Measurements from ENCODE around the gene LY9.

GRCh38 chr1:160778976-160779375, 17.0 kb upstream of the LY9 start:
- TF ChIP-seq, protein P1, sequence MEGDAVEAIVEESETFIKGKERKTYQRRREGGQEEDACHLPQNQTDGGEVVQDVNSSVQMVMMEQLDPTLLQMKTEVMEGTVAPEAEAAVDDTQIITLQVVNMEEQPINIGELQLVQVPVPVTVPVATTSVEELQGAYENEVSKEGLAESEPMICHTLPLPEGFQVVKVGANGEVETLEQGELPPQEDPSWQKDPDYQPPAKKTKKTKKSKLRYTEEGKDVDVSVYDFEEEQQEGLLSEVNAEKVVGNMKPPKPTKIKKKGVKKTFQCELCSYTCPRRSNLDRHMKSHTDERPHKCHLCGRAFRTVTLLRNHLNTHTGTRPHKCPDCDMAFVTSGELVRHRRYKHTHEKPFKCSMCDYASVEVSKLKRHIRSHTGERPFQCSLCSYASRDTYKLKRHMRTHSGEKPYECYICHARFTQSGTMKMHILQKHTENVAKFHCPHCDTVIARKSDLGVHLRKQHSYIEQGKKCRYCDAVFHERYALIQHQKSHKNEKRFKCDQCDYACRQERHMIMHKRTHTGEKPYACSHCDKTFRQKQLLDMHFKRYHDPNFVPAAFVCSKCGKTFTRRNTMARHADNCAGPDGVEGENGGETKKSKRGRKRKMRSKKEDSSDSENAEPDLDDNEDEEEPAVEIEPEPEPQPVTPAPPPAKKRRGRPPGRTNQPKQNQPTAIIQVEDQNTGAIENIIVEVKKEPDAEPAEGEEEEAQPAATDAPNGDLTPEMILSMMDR (conservative IDR thresholded peaks at IDR 0.05; ENCODE audit: low read depth in 2 of 2) = no peak
- TF ChIP-seq EZH2phosphoT487 (IDR thresholded peaks at IDR 0.05; ENCODE audit: unreplicated experiment) (no peak), EZH2 (IDR thresholded peaks at IDR 0.05; ENCODE audit: low read depth, unreplicated experiment) (no peak), POLR2AphosphoS5 (IDR thresholded peaks at IDR 0.05; ENCODE audit: low read depth) (no peak), REST (IDR thresholded peaks at IDR 0.05; ENCODE audit: unreplicated experiment) (no peak), ZNF114 (CRISPR knock-in tag; IDR thresholded peaks at IDR 0.05) (no peak), ZNF331 (CRISPR knock-in tag; IDR thresholded peaks at IDR 0.05; ENCODE audit: low read depth) (no peak), NANOG (IDR thresholded peaks at IDR 0.05; ENCODE audit: borderline replicate concordance) (no peak), CREB1 (CRISPR knock-in tag; IDR thresholded peaks at IDR 0.05; ENCODE audit: low read depth) (no peak), JUNB (IDR thresholded peaks at IDR 0.05; ENCODE audit: unreplicated experiment) (no peak), STAT1 (IDR thresholded peaks at IDR 0.05; ENCODE audit: unreplicated experiment) (no peak)
- TF ChIP-seq, protein P2, sequence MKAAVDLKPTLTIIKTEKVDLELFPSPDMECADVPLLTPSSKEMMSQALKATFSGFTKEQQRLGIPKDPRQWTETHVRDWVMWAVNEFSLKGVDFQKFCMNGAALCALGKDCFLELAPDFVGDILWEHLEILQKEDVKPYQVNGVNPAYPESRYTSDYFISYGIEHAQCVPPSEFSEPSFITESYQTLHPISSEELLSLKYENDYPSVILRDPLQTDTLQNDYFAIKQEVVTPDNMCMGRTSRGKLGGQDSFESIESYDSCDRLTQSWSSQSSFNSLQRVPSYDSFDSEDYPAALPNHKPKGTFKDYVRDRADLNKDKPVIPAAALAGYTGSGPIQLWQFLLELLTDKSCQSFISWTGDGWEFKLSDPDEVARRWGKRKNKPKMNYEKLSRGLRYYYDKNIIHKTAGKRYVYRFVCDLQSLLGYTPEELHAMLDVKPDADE (IDR thresholded peaks at IDR 0.05) = no peak
- TF ChIP-seq, protein P3, sequence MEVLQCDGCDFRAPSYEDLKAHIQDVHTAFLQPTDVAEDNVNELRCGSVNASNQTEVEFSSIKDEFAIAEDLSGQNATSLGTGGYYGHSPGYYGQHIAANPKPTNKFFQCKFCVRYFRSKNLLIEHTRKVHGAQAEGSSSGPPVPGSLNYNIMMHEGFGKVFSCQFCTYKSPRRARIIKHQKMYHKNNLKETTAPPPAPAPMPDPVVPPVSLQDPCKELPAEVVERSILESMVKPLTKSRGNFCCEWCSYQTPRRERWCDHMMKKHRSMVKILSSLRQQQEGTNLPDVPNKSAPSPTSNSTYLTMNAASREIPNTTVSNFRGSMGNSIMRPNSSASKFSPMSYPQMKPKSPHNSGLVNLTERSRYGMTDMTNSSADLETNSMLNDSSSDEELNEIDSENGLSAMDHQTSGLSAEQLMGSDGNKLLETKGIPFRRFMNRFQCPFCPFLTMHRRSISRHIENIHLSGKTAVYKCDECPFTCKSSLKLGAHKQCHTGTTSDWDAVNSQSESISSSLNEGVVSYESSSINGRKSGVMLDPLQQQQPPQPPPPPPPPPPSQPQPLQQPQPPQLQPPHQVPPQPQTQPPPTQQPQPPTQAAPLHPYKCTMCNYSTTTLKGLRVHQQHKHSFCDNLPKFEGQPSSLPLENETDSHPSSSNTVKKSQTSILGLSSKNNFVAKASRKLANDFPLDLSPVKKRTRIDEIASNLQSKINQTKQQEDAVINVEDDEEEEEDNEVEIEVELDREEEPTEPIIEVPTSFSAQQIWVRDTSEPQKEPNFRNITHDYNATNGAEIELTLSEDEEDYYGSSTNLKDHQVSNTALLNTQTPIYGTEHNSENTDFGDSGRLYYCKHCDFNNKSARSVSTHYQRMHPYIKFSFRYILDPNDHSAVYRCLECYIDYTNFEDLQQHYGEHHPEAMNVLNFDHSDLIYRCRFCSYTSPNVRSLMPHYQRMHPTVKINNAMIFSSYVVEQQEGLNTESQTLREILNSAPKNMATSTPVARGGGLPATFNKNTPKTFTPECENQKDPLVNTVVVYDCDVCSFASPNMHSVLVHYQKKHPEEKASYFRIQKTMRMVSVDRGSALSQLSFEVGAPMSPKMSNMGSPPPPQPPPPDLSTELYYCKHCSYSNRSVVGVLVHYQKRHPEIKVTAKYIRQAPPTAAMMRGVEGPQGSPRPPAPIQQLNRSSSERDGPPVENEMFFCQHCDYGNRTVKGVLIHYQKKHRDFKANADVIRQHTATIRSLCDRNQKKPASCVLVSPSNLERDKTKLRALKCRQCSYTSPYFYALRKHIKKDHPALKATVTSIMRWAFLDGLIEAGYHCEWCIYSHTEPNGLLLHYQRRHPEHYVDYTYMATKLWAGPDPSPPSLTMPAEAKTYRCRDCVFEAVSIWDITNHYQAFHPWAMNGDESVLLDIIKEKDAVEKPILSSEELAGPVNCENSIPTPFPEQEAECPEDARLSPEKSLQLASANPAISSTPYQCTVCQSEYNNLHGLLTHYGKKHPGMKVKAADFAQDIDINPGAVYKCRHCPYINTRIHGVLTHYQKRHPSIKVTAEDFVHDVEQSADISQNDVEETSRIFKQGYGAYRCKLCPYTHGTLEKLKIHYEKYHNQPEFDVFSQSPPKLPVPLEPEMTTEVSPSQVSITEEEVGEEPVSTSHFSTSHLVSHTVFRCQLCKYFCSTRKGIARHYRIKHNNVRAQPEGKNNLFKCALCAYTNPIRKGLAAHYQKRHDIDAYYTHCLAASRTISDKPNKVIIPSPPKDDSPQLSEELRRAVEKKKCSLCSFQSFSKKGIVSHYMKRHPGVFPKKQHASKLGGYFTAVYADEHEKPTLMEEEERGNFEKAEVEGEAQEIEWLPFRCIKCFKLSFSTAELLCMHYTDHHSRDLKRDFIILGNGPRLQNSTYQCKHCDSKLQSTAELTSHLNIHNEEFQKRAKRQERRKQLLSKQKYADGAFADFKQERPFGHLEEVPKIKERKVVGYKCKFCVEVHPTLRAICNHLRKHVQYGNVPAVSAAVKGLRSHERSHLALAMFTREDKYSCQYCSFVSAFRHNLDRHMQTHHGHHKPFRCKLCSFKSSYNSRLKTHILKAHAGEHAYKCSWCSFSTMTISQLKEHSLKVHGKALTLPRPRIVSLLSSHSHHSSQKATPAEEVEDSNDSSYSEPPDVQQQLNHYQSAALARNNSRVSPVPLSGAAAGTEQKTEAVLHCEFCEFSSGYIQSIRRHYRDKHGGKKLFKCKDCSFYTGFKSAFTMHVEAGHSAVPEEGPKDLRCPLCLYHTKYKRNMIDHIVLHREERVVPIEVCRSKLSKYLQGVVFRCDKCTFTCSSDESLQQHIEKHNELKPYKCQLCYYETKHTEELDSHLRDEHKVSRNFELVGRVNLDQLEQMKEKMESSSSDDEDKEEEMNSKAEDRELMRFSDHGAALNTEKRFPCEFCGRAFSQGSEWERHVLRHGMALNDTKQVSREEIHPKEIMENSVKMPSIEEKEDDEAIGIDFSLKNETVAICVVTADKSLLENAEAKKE (CRISPR knock-in tag; IDR thresholded peaks at IDR 0.05) = no peak

All from GM23338 (cell line).